NCI-H1105 treated with DMSO at 0.1 percent for 48 hours (cell line): ENCODE results near the gene AKAP3.

Source experiments
- DNase-seq: peaks from one replicate; lab custom pipeline; 2025; lab: John Stamatoyannopoulos, UW

AKAP3 gene

GRCh38 chr12:4648501-4649357 is at the start of gene AKAP3, which contains the start of gene NDUFA9:
Gene AKAP3, minus strand, starts transcription at chr12:4649051. Its CDS starts 10,855 bp downstream, at chr12:4638196.
Gene NDUFA9, plus strand, starts transcription at chr12:4649114. Its CDS starts 13 bp downstream, at chr12:4649127.
- peak; percentile 85 for DNase-seq

GRCh38 chr12:4690760-4691159 is 41.9 kb upstream of the AKAP3 start:
- DNase-seq = no peak

GRCh38 chr12:4685317-4685716 is 36.5 kb upstream of the AKAP3 start:
- DNase-seq = no peak

GRCh38 chr12:4681732-4682131 is 32.9 kb upstream of the AKAP3 start:
- DNase-seq = no peak

- no peak for DNase-seq
These were observed 30.9 kb upstream of the AKAP3 start for GRCh38 chr12:4679711-4680110.

GRCh38 chr12:4665236-4665635 is 16.4 kb upstream of the AKAP3 start:
- DNase-seq = no peak

- no peak for DNase-seq
These were observed 15.2 kb upstream of the AKAP3 start for GRCh38 chr12:4663971-4664505.

GRCh38 chr12:4653691-4654090 is 4.8 kb upstream of the AKAP3 start:
- no peak for DNase-seq

GRCh38 chr12:4653257-4653656 is 4.4 kb upstream of the AKAP3 start:
- no peak for DNase-seq

- no peak for DNase-seq
These were observed 459 bp upstream of the AKAP3 start for GRCh38 chr12:4649358-4649661.

GRCh38 chr12:4648104-4648500 is 749 bp downstream of the AKAP3 start:
- no peak for DNase-seq

GRCh38 chr12:4645023-4645422 is 3.8 kb downstream of the AKAP3 start:
- DNase-seq = no peak

- no peak for DNase-seq
These were observed 5.1 kb downstream of the AKAP3 start for GRCh38 chr12:4643747-4644146.

- no peak for DNase-seq
These were observed 18.6 kb downstream of the AKAP3 start for GRCh38 chr12:4630262-4630661.

- no peak for DNase-seq
These were observed 20.4 kb downstream of the AKAP3 start for GRCh38 chr12:4628406-4628805.

GRCh38 chr12:4626543-4626942 is 22.3 kb downstream of the AKAP3 start:
- DNase-seq = no peak

- DNase-seq = no peak
These were observed 27.3 kb downstream of the AKAP3 start for GRCh38 chr12:4621511-4621910.

GRCh38 chr12:4615667-4616066 is 33.2 kb downstream of the AKAP3 start:
- no peak for DNase-seq

GRCh38 chr12:4610481-4610880 is 38.4 kb downstream of the AKAP3 start:
- DNase-seq = no peak

- DNase-seq = no peak
These were observed 39.8 kb downstream of the AKAP3 start for GRCh38 chr12:4609071-4609470.

- no peak for DNase-seq
These were observed 41.8 kb downstream of the AKAP3 start for GRCh38 chr12:4607056-4607455.

GRCh38 chr12:4604684-4605193 is 44.1 kb downstream of the AKAP3 start:
- peak; percentile 93 for DNase-seq

GRCh38 chr12:4603946-4604345 is 44.9 kb downstream of the AKAP3 start:
- DNase-seq = no peak

GRCh38 chr12:4603421-4603820 is 45.4 kb downstream of the AKAP3 start:
- DNase-seq = no peak
